ENCODE results near the gene METAP1D.

- TF ChIP-seq CTCF (IDR thresholded peaks at IDR 0.05) (no peak), SIN3A (IDR thresholded peaks at IDR 0.05; ENCODE audit: borderline replicate concordance, insufficient read depth, low read depth, low read length) (no peak), POLR2AphosphoS5 (IDR thresholded peaks at IDR 0.05; ENCODE audit: low read depth, low read length) (no peak), REST (IDR thresholded peaks at IDR 0.05; ENCODE audit: insufficient read depth in 1 of 2, low read depth in 2 of 2, low read length in 1 of 2) (no peak), TCF7L2 (IDR thresholded peaks at IDR 0.05; ENCODE audit: low read depth, low read length) (no peak)
These were observed 66.7 kb downstream of the METAP1D start for GRCh38 chr2:172066394-172066886.

Data from Panc1 (cell line).